Endodermal cell (in vitro differentiated cells): ENCODE data around the gene GPRC6A. TPM values are rescaled to one million over a fixed set of nuclear protein-coding genes. Genes with fewer than 3 reads are reported as not detected.
A peak's percentile ranks its signal among the peaks of the same experiment; 100 is the strongest.

Experiments used
- DNase-seq: peaks from one replicate; pipeline ENCODE4 v3.0.0-alpha.2; 2017
- H3K27ac ChIP-seq: 2 replicates; pipeline ENCODE4 v1.5.1; 2013; ENCODE audit warnings: mild to moderate bottlenecking, low read depth, low read length, moderate library complexity
- H3K27me3 ChIP-seq: 2 replicates; pipeline ENCODE4 v1.6.1; 2013; ENCODE audit warnings: mild to moderate bottlenecking, low read length, moderate library complexity; ENCODE audit not compliant: insufficient read depth, control insufficient read depth, poor library complexity, severe bottlenecking
- H3K36me3 ChIP-seq: 2 replicates; pipeline ENCODE4 v1.7.0; 2013; ENCODE audit warnings: mild to moderate bottlenecking, low read length, moderate library complexity; ENCODE audit not compliant: control insufficient read depth, insufficient read depth
- H3K4me1 ChIP-seq: one replicate; pipeline ENCODE4 v1.7.0; 2013; ENCODE audit warnings: low read length; ENCODE audit not compliant: control insufficient read depth, insufficient read depth
- H3K4me3 ChIP-seq: 2 replicates; pipeline ENCODE4 v1.5.1; 2013; ENCODE audit warnings: mild to moderate bottlenecking, low read length, moderate library complexity
- H3K9ac ChIP-seq: 2 replicates; pipeline ENCODE4 v1.6.1; 2013; ENCODE audit warnings: mild to moderate bottlenecking, low read length, moderate library complexity; ENCODE audit not compliant: poor library complexity, severe bottlenecking; ENCODE audit errors: extremely low read depth
- H3K9me3 ChIP-seq: 2 replicates; pipeline ENCODE4 v1.6.1; 2013; ENCODE audit warnings: mild to moderate bottlenecking, low read length, moderate library complexity; ENCODE audit not compliant: control insufficient read depth
- H3K27ac Mint-ChIP-seq: 2 replicates; pipeline ENCODE4 v1.8.0; 2020; ENCODE audit warnings: mixed read lengths
- H3K27me3 Mint-ChIP-seq: 2 replicates; pipeline ENCODE4 v1.8.0; 2021; ENCODE audit warnings: mild to moderate bottlenecking, mixed read lengths; ENCODE audit not compliant: insufficient read depth
- H3K36me3 Mint-ChIP-seq: 2 replicates; pipeline ENCODE4 v1.8.0; 2020; ENCODE audit warnings: low read depth, mixed read lengths
- H3K4me1 Mint-ChIP-seq: 2 replicates; pipeline ENCODE4 v1.8.0; 2020; ENCODE audit warnings: mixed read lengths
- H3K4me3 Mint-ChIP-seq: 2 replicates; pipeline ENCODE4 v1.8.0; 2020; ENCODE audit warnings: mild to moderate bottlenecking, moderate library complexity, mixed read lengths
- H3K9me3 Mint-ChIP-seq: 2 replicates; pipeline ENCODE4 v1.8.0; 2020; ENCODE audit warnings: mild to moderate bottlenecking, mixed read lengths
- CTCF ChIP-seq: fragments of 200-600 bp; sonication (generic); conservative IDR thresholded peaks from 2 replicates; pipeline ENCODE4 v1.5.0; 2021; ENCODE audit warnings: antibody characterized with exemption, mild to moderate bottlenecking
- WGBS, 2 experiments: methylation state at CpG; one replicate each; pipeline versions ENCODE4 v1.1.5 to v1.1.7; 2013; ENCODE audit warnings: missing lambda C conversion rate in 2 of 2, mixed read lengths in 1 of 2; ENCODE audit not compliant: insufficient coverage in 1 of 2, insufficient read length in 1 of 2; 5-methylcytosine and 5-hydroxymethylcytosine counted together
- long read RNA-seq, 4 experiments: library from polyadenylated mRNA in 2 of 4; library from RNA in 1 of 4; library from capped mRNA in 1 of 4; stranded (forward) in 3 of 4; unstranded in 1 of 4; transcript quantifications; one replicate each; pipeline ENCODE4 v2.0.0, GENCODE V29; 2020 to 2021; ENCODE audit warnings: inconsistent platforms in 1 of 4
- polyA plus RNA-seq, 2 experiments: library from polyadenylated mRNA; stranded (reverse); fragments of 50-300 nt; gene quantifications; one replicate each; pipeline ENCODE4 v1.2.3, GENCODE V29; 2013
- total RNA-seq, 2 donors: library from RNA; stranded (reverse); fragmentation: NEBNext Ultra II Directional in 1 of 2; extraction: Animal tissue kit (Norgen Biotek cat#: 25700) in 1 of 2; gene quantifications; 2 replicates in 1 of 2; 3 replicates in 1 of 2; pipeline ENCODE4 v1.2.1, GENCODE V29; 2021

The GPRC6A gene
- total RNA-seq: not detected
- not detected for polyA plus RNA-seq (2013, experiment 1 of 2)
- polyA plus RNA-seq (2013, experiment 2 of 2): not detected
- long read RNA-seq, experiment 1: 0 reads
- long read RNA-seq, experiment 2: 0 reads
- long read RNA-seq, experiment 3: 0 reads
- long read RNA-seq, experiment 4: 0 reads

GRCh38 chr6:116828983-116829382 is at the start of gene GPRC6A:
GPRC6A (minus strand) TSS chr6:116829083; CDS start chr6:116829013, 70 bp downstream.
- DNase-seq: no peak
- Histone ChIP-seq H3K9me3 (no peaks in the 10 kb centered on the region), H3K4me3 (no peak within 1 kb of the TSS), H3K9ac (no peak within 1 kb of the TSS), H3K4me1 (no peaks in the 10 kb centered on the region), H3K27ac (no peak within 1 kb of the TSS), H3K36me3 (no peaks in the 10 kb centered on the region), H3K27me3 (no peaks in the 10 kb centered on the region)
- no peak for TF ChIP-seq CTCF
- Mint-ChIP-seq H3K9me3 (peaks cover 3% of the 10 kb centered on the region), H3K36me3 (no peaks in the 10 kb centered on the region), H3K4me3 (no peak within 1 kb of the TSS), H3K27me3 (no peaks in the 10 kb centered on the region), H3K4me1 (peaks cover 5% of the 10 kb centered on the region), H3K27ac (peak within 1 kb of the TSS; percentile 71)
- 89 to 100% methylated on average over 1 to 2 of the region's 2 CpGs for WGBS, 2 experiments

GRCh38 chr6:116877743-116878142 is 48.9 kb upstream of the GPRC6A start:
- Histone ChIP-seq H3K9ac (no peak overlapping the region), H3K36me3 (no peaks in the 10 kb centered on the region), H3K27me3 (peaks cover 74% of the 10 kb centered on the region), H3K4me1 (peaks cover 4% of the 10 kb centered on the region), H3K27ac (no peak overlapping the region), H3K4me3 (peak overlapping the region; percentile 79), H3K9me3 (peaks cover 6% of the 10 kb centered on the region)
- no peak overlapping the region for H3K27ac Mint-ChIP-seq
- WGBS, 2 experiments: 3 to 12% methylated on average over 5 to 10 of the region's 10 CpGs
- H3K9me3 Mint-ChIP-seq: peaks cover 4% of the 10 kb centered on the region
- peak; percentile 53 for TF ChIP-seq CTCF
- DNase-seq: peak; percentile 50
- H3K4me1 Mint-ChIP-seq: peaks cover 9% of the 10 kb centered on the region
- H3K4me3 Mint-ChIP-seq: peak overlapping the region; percentile 66
- H3K27me3 Mint-ChIP-seq: peaks cover 55% of the 10 kb centered on the region
- no peaks in the 10 kb centered on the region for H3K36me3 Mint-ChIP-seq

GRCh38 chr6:116876635-116877611 is 48.0 kb upstream of the GPRC6A start, which contains the start of gene RFX6:
RFX6 (plus strand) TSS chr6:116877242; CDS start chr6:116877276, 34 bp downstream.
- WGBS, 2 experiments: 0 to 1% methylated on average over 27 to 73 of the region's 73 CpGs
- peak; percentile 85 for DNase-seq
- Histone ChIP-seq H3K27ac (no peak within 1 kb of the TSS), H3K4me3 (peak within 1 kb of the TSS; percentile 79), H3K27me3 (peaks cover 74% of the 10 kb centered on the region), H3K9me3 (peaks cover 11% of the 10 kb centered on the region), H3K36me3 (no peaks in the 10 kb centered on the region), H3K4me1 (peaks cover 4% of the 10 kb centered on the region), H3K9ac (no peak within 1 kb of the TSS)
- H3K4me1 Mint-ChIP-seq: peaks cover 7% of the 10 kb centered on the region
- H3K36me3 Mint-ChIP-seq: no peaks in the 10 kb centered on the region
- no peak for TF ChIP-seq CTCF
- peak within 1 kb of the TSS; percentile 66 for H3K4me3 Mint-ChIP-seq
- peaks cover 55% of the 10 kb centered on the region for H3K27me3 Mint-ChIP-seq
- H3K9me3 Mint-ChIP-seq: peaks cover 11% of the 10 kb centered on the region
- no peak within 1 kb of the TSS for H3K27ac Mint-ChIP-seq
